Right lobe of liver (tissue), 6 donors: ENCODE results near the gene USP12. TPM values are rescaled to one million over a fixed set of nuclear protein-coding genes. Genes with fewer than 3 reads are reported as not detected.

Source experiments
- ATAC-seq, 4 donors: fragments of 200-7000 bp; cut with Tn5 transposase; one replicate each; pipeline ENCODE4 v1.9.1; 2020; ENCODE audit warnings: mild to moderate bottlenecking in 4 of 4, moderate library complexity in 4 of 4
- DNase-seq, 3 donors: peaks; one replicate each; pipeline ENCODE4 v3.0.0-alpha.2; 2020
- H3K27ac ChIP-seq, 3 donors: fragments of 200-600 bp; one replicate each; pipeline ENCODE4 v1.8.0; 2022
- H3K27me3 ChIP-seq, 2 donors: fragments of 200-600 bp; one replicate each; pipeline ENCODE4 v1.8.0; 2022
- H3K36me3 ChIP-seq, 4 donors: fragments of 200-600 bp; sonication (generic) in 1 of 4; one replicate each; pipeline versions ENCODE4 v1.5.1 to v1.8.0; 2017 to 2022; ENCODE audit warnings: control low read depth in 1 of 4
- H3K4me1 ChIP-seq, 4 donors: fragments of 200-600 bp; sonication (generic) in 1 of 4; one replicate each; pipeline versions ENCODE4 v1.5.1 to v1.8.0; 2017 to 2022; ENCODE audit warnings: control low read depth in 1 of 4
- H3K4me3 ChIP-seq, 3 donors: fragments of 200-600 bp; one replicate each; pipeline ENCODE4 v1.8.0; 2022
- H3K9me3 ChIP-seq, 4 donors: fragments of 200-600 bp; sonication (generic) in 1 of 4; one replicate each; pipeline versions ENCODE4 v1.5.1 to v1.8.0; 2017 to 2022; ENCODE audit warnings: control low read depth in 1 of 4
- POLR2A ChIP-seq: fragments of 450-650 bp; IDR thresholded peaks from one replicate; pipeline ENCODE4 v1.6.1; 2017; ENCODE audit warnings: antibody characterized with exemption, mild to moderate bottlenecking
- WGBS: methylation state at CpG from one replicate; pipeline ENCODE4 v1.1.6; 2018; ENCODE audit warnings: low coverage, low lambda C conversion rate; ENCODE audit not compliant: insufficient coverage; ENCODE audit errors: missing lambda C conversion rate; 5-methylcytosine and 5-hydroxymethylcytosine counted together
- intact Hi-C, 2 donors: fragments of 100-400 bp; cut with DNase I; formaldehyde crosslinking; loops; one replicate each; pipeline versions ENCODE4 v1.11.2 to v1.14.1; 2022
- total RNA-seq, 6 experiments: library from RNA; depleted of rRNA in 2 of 6; stranded (reverse); fragments of >200 nt in 2 of 6; fragmentation: NEBNext Ultra II Directional in 3 of 6; extraction: Animal tissue kit (Norgen Biotek cat#: 25700) in 3 of 6; gene quantifications; one replicate each; pipeline versions ENCODE4 v1.1.0 to v1.2.4, GENCODE V29; 2016 to 2023
- TF ChIP-seq, protein P1 (sequence below), 4 donors: fragments of 200-600 bp in 3 of 4; fragments of 450-650 bp in 1 of 4; IDR thresholded peaks; one replicate each; pipeline versions ENCODE4 v1.5.1 to v1.8.0; 2016 to 2022; ENCODE audit warnings: antibody characterized with exemption in 4 of 4, mild to moderate bottlenecking in 2 of 4
- donor health status: DM: no; HTN: yes; CAD: no.
- donor health status: DM: no; HTN: no; CAD: no.
- donor health status: DM: no; HTN: no; CAD: no.
- donor health status: DM: no; HTN: yes; CAD: no.
- donor health status: DM: no; HTN: yes; CAD: no.

USP12 gene
- total RNA-seq, 6 experiments from 2014 or later = 11.5 to 25.4 (median 14.6) TPM

GRCh38 chr13:27037571-27037970 is 134.0 kb downstream of the USP12 start:
- TF ChIP-seq, protein P1, sequence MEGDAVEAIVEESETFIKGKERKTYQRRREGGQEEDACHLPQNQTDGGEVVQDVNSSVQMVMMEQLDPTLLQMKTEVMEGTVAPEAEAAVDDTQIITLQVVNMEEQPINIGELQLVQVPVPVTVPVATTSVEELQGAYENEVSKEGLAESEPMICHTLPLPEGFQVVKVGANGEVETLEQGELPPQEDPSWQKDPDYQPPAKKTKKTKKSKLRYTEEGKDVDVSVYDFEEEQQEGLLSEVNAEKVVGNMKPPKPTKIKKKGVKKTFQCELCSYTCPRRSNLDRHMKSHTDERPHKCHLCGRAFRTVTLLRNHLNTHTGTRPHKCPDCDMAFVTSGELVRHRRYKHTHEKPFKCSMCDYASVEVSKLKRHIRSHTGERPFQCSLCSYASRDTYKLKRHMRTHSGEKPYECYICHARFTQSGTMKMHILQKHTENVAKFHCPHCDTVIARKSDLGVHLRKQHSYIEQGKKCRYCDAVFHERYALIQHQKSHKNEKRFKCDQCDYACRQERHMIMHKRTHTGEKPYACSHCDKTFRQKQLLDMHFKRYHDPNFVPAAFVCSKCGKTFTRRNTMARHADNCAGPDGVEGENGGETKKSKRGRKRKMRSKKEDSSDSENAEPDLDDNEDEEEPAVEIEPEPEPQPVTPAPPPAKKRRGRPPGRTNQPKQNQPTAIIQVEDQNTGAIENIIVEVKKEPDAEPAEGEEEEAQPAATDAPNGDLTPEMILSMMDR (IDR thresholded peaks at IDR 0.05) = no peak
- no peak for TF ChIP-seq POLR2A
- intact Hi-C loops = no loop called here
- ATAC-seq = no peak
- H3K4me1 ChIP-seq = no peaks in the 10 kb centered on the region
- H3K36me3 ChIP-seq = no peaks in the 10 kb centered on the region
- no peak overlapping the region for H3K4me3 ChIP-seq
- no peaks in the 10 kb centered on the region for H3K27me3 ChIP-seq
- no peak for DNase-seq
- no peaks in the 10 kb centered on the region for H3K9me3 ChIP-seq
- WGBS = 55% methylated on average over 5 of the region's 5 CpGs
- H3K27ac ChIP-seq = no peak overlapping the region

GRCh38 chr13:27037171-27037570 is 134.4 kb downstream of the USP12 start:
- Histone ChIP-seq H3K27ac (no peak overlapping the region), H3K36me3 (no peaks in the 10 kb centered on the region), H3K27me3 (no peaks in the 10 kb centered on the region), H3K4me1 (no peaks in the 10 kb centered on the region), H3K4me3 (no peak overlapping the region), H3K9me3 (no peaks in the 10 kb centered on the region)
- 59% methylated on average over 4 of the region's 4 CpGs for WGBS
- TF ChIP-seq POLR2A = no peak
- TF ChIP-seq, protein P1 (IDR thresholded peaks at IDR 0.05) = no peak
- ATAC-seq (no peak), DNase-seq (no peak)
- intact Hi-C loops = no loop called here

GRCh38 chr13:27036236-27036981 is 135.2 kb downstream of the USP12 start:
- Histone ChIP-seq H3K4me3 (no peak overlapping the region), H3K27ac (no peak overlapping the region), H3K27me3 (no peaks in the 10 kb centered on the region), H3K9me3 (no peaks in the 10 kb centered on the region), H3K4me1 (no peaks in the 10 kb centered on the region), H3K36me3 (no peaks in the 10 kb centered on the region)
- TF ChIP-seq, protein P1 (IDR thresholded peaks at IDR 0.05) = no peak
- TF ChIP-seq POLR2A = no peak
- ATAC-seq (no peak), DNase-seq (no peak)
- 56% methylated on average over 6 of the region's 8 CpGs for WGBS
- intact Hi-C loops = no loop called here

GRCh38 chr13:27035892-27036235 is 135.7 kb downstream of the USP12 start:
- Histone ChIP-seq H3K36me3 (no peaks in the 10 kb centered on the region), H3K27ac (no peak overlapping the region), H3K9me3 (no peaks in the 10 kb centered on the region), H3K4me1 (no peaks in the 10 kb centered on the region), H3K4me3 (no peak overlapping the region), H3K27me3 (no peaks in the 10 kb centered on the region)
- TF ChIP-seq, protein P1 (IDR thresholded peaks at IDR 0.05) = no peak
- TF ChIP-seq POLR2A = no peak
- intact Hi-C loops = no loop called here
- DNase-seq = no peak
- ATAC-seq = no peak
- 71% methylated on average over 2 of the region's 11 CpGs for WGBS
